ENCODE data around the gene PAOX. TPM values are rescaled to one million over a fixed set of nuclear protein-coding genes. Genes with fewer than 3 reads are reported as not detected.

PAOX gene
- total and polyA plus RNA-seq, 2 of the 13 experiments (the other 11 are each of a cell fraction or from before 2014, with no cell fraction given), result 0.49 to 0.77 TPM

DNA sequence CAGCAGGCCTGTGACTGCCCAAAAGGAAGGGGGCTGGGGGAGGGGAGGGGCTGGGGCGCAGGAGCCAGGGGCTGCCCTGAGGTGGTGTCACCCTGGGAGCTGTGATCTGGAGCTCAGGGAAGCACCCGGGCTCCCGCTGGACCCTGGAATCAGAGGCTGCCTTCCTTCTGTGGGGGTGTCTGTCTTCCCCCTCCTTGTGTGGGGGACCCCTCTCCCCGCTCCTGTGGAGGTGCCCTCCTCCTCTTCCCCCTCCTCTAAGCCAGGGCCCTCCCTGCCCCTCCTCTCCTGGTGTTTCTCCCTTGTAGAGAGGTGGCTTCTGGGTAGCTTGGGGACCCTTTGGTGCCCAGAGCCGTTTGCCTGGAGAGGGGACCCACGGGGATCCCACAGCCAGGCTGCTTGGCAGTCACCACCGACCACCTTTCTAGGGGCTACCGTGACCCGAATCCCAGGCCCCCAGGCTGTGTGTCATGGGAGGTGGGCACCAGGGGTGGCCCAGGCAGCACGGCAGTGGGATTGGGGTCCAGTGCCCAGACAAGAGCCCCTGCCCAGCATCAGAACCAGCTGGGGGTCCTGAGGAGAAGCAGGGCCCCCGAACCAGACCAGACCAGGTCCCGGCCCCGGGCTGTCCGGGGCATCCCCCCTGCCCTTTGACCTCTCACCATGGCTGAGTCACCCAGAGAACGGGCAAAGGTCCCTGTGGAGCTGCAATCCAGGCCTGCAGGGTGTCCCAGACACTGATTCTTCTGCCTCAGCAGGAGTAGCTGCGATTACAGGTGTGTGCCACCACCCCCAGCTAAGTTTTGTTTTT is 31.1 kb upstream of the PAOX start (continued):
- TF ChIP-seq, protein P1, sequence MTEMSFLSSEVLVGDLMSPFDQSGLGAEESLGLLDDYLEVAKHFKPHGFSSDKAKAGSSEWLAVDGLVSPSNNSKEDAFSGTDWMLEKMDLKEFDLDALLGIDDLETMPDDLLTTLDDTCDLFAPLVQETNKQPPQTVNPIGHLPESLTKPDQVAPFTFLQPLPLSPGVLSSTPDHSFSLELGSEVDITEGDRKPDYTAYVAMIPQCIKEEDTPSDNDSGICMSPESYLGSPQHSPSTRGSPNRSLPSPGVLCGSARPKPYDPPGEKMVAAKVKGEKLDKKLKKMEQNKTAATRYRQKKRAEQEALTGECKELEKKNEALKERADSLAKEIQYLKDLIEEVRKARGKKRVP (CRISPR knock-in tag; IDR thresholded peaks at IDR 0.05), result no peak
- peak; percentile 46; the same call in 1 of the 2 replicates for TF ChIP-seq PPARG (CRISPR knock-in tag; conservative IDR thresholded peaks at IDR 0.05)
- TF ChIP-seq ATRX (CRISPR knock-in tag; IDR thresholded peaks at IDR 0.05; ENCODE audit: borderline replicate concordance), result no peak
- no peak for TF ChIP-seq NKX3-1 (CRISPR knock-in tag; IDR thresholded peaks at IDR 0.05)
- no peak for TF ChIP-seq CC2D1A (CRISPR knock-in tag; IDR thresholded peaks at IDR 0.05)
- TF ChIP-seq PITX1 (CRISPR knock-in tag; IDR thresholded peaks at IDR 0.05), result no peak
- no peak for TF ChIP-seq PHF20 (CRISPR knock-in tag; IDR thresholded peaks at IDR 0.05)
- no peak for TF ChIP-seq SCMH1 (CRISPR knock-in tag; IDR thresholded peaks at IDR 0.05; ENCODE audit: borderline replicate concordance)
- TF ChIP-seq TBP (CRISPR knock-in tag; IDR thresholded peaks at IDR 0.05), result no peak
- no peak for TF ChIP-seq ARNTL (CRISPR knock-in tag; IDR thresholded peaks at IDR 0.05)
- TF ChIP-seq, protein P2, sequence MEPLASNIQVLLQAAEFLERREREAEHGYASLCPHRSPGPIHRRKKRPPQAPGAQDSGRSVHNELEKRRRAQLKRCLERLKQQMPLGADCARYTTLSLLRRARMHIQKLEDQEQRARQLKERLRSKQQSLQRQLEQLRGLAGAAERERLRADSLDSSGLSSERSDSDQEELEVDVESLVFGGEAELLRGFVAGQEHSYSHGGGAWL (CRISPR knock-in tag; IDR thresholded peaks at IDR 0.05), result no peak
- no peak for TF ChIP-seq CCDC6 (CRISPR knock-in tag; IDR thresholded peaks at IDR 0.05)
- TF ChIP-seq ZFYVE20 (CRISPR knock-in tag; IDR thresholded peaks at IDR 0.05; ENCODE audit: borderline replicate concordance, low read depth), result no peak
- TF ChIP-seq ATF7 (IDR thresholded peaks at IDR 0.05), result no peak
- TF ChIP-seq ATF7 (CRISPR knock-in tag; IDR thresholded peaks at IDR 0.05), result no peak
- TF ChIP-seq, protein P3, sequence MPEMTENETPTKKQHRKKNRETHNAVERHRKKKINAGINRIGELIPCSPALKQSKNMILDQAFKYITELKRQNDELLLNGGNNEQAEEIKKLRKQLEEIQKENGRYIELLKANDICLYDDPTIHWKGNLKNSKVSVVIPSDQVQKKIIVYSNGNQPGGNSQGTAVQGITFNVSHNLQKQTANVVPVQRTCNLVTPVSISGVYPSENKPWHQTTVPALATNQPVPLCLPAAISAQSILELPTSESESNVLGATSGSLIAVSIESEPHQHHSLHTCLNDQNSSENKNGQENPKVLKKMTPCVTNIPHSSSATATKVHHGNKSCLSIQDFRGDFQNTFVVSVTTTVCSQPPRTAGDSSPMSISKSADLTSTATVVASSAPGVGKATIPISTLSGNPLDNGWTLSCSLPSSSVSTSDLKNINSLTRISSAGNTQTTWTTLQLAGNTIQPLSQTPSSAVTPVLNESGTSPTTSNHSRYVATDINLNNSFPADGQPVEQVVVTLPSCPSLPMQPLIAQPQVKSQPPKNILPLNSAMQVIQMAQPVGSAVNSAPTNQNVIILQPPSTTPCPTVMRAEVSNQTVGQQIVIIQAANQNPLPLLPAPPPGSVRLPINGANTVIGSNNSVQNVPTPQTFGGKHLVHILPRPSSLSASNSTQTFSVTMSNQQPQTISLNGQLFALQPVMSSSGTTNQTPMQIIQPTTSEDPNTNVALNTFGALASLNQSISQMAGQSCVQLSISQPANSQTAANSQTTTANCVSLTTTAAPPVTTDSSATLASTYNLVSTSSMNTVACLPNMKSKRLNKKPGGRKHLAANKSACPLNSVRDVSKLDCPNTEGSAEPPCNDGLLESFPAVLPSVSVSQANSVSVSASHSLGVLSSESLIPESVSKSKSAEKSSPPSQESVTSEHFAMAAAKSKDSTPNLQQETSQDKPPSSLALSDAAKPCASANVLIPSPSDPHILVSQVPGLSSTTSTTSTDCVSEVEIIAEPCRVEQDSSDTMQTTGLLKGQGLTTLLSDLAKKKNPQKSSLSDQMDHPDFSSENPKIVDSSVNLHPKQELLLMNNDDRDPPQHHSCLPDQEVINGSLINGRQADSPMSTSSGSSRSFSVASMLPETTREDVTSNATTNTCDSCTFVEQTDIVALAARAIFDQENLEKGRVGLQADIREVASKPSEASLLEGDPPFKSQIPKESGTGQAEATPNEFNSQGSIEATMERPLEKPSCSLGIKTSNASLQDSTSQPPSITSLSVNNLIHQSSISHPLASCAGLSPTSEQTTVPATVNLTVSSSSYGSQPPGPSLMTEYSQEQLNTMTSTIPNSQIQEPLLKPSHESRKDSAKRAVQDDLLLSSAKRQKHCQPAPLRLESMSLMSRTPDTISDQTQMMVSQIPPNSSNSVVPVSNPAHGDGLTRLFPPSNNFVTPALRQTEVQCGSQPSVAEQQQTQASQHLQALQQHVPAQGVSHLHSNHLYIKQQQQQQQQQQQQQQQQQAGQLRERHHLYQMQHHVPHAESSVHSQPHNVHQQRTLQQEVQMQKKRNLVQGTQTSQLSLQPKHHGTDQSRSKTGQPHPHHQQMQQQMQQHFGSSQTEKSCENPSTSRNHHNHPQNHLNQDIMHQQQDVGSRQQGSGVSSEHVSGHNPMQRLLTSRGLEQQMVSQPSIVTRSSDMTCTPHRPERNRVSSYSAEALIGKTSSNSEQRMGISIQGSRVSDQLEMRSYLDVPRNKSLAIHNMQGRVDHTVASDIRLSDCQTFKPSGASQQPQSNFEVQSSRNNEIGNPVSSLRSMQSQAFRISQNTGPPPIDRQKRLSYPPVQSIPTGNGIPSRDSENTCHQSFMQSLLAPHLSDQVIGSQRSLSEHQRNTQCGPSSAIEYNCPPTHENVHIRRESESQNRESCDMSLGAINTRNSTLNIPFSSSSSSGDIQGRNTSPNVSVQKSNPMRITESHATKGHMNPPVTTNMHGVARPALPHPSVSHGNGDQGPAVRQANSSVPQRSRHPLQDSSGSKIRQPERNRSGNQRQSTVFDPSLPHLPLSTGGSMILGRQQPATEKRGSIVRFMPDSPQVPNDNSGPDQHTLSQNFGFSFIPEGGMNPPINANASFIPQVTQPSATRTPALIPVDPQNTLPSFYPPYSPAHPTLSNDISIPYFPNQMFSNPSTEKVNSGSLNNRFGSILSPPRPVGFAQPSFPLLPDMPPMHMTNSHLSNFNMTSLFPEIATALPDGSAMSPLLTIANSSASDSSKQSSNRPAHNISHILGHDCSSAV (CRISPR knock-in tag; IDR thresholded peaks at IDR 0.05; ENCODE audit: borderline replicate concordance), result no peak
- TF ChIP-seq ZNF598 (CRISPR knock-in tag; IDR thresholded peaks at IDR 0.05; ENCODE audit: borderline replicate concordance), result no peak
- TF ChIP-seq HOXA3 (CRISPR knock-in tag; IDR thresholded peaks at IDR 0.05), result peak; percentile 40; the same call in 1 of the 2 replicates
- no peak for TF ChIP-seq YY1 (IDR thresholded peaks at IDR 0.05; ENCODE audit: insufficient read depth, insufficient replicate concordance, low read depth, low read length)
- no peak for TF ChIP-seq PLRG1 (conservative IDR thresholded peaks at IDR 0.05)
- no peak for TF ChIP-seq SMC3 (IDR thresholded peaks at IDR 0.05; ENCODE audit: low read length)
- TF ChIP-seq GATAD1 (CRISPR knock-in tag; IDR thresholded peaks at IDR 0.05), result 0 out of 2 replicates have a peak, but pooled peaks have one; percentile 46
- TF ChIP-seq ZNF549 (CRISPR knock-in tag; IDR thresholded peaks at IDR 0.05), result no peak

All from HepG2 (cell line).